Smooth muscle cell (in vitro differentiated cells): ENCODE data around the gene RAB40C. TPM values are rescaled to one million over a fixed set of nuclear protein-coding genes. Genes with fewer than 3 reads are reported as not detected.

Experiments used
- DNase-seq: peaks from one replicate; lab custom pipeline; 2025; ENCODE audit not compliant: unreplicated experiment; lab: John Stamatoyannopoulos, UW
- H2AFZ ChIP-seq: fragments of 200-600 bp; sonication (generic); 2 replicates; pipeline ENCODE4 v1.6.0; 2016; ENCODE audit warnings: antibody characterized with exemption, low read depth, mild to moderate bottlenecking
- H3F3A ChIP-seq: fragments of 200-600 bp; sonication (generic); 2 replicates; pipeline ENCODE4 v1.6.0; 2017; ENCODE audit warnings: antibody characterized with exemption, low read depth
- H3K27ac ChIP-seq: fragments of 200-600 bp; sonication (generic); 2 replicates; pipeline ENCODE4 v1.5.1; 2016; ENCODE audit warnings: low read depth, mild to moderate bottlenecking
- H3K27me3 ChIP-seq: fragments of 200-600 bp; sonication (generic); 2 replicates; pipeline ENCODE4 v1.6.1; 2016; ENCODE audit warnings: low read depth, mild to moderate bottlenecking
- H3K36me3 ChIP-seq: fragments of 200-600 bp; sonication (generic); 2 replicates; pipeline ENCODE4 v1.5.1; 2016; ENCODE audit warnings: low read depth
- H3K4me1 ChIP-seq: fragments of 200-600 bp; sonication (generic); 2 replicates; pipeline ENCODE4 v1.5.1; 2016; ENCODE audit warnings: low read depth
- H3K4me2 ChIP-seq: fragments of 200-600 bp; sonication (generic); 2 replicates; pipeline ENCODE4 v1.6.0; 2016; ENCODE audit warnings: mild to moderate bottlenecking
- H3K4me3 ChIP-seq: fragments of 200-600 bp; sonication (generic); 2 replicates; pipeline ENCODE4 v1.5.1; 2016; ENCODE audit warnings: mild to moderate bottlenecking
- H3K79me2 ChIP-seq: fragments of 200-600 bp; sonication (generic); 2 replicates; pipeline ENCODE4 v1.6.0; 2016; ENCODE audit warnings: low read depth, mild to moderate bottlenecking
- H3K9ac ChIP-seq: fragments of 200-600 bp; sonication (generic); 2 replicates; pipeline ENCODE4 v1.6.0; 2016; ENCODE audit warnings: low read depth
- H3K9me3 ChIP-seq: fragments of 200-600 bp; sonication (generic); replicated peaks from 2 replicates; pipeline ENCODE4 v1.5.1; 2016; ENCODE audit warnings: low read depth
- H4K20me1 ChIP-seq: fragments of 200-600 bp; sonication (generic); 2 replicates; pipeline ENCODE4 v1.6.0; 2016; ENCODE audit warnings: low read depth
- CTCF ChIP-seq: fragments of 200-600 bp; sonication (generic); IDR thresholded peaks from 2 replicates; pipeline ENCODE4 v1.5.1; 2017; ENCODE audit warnings: borderline replicate concordance, mild to moderate bottlenecking, antibody characterized with exemption; ENCODE audit not compliant: insufficient read depth, poor library complexity, severe bottlenecking
- WGBS: methylation state at CpG from one replicate; pipeline ENCODE4 v1.1.7; 2016; ENCODE audit warnings: low lambda C conversion rate; 5-methylcytosine and 5-hydroxymethylcytosine counted together
- polyA plus RNA-seq: library from polyadenylated mRNA; unstranded; fragments of >200 nt; fragmentation: Nextera tagmentation; extraction: Ambion mirVana; gene quantifications from 2 replicates; pipeline ENCODE4 v1.2.1, GENCODE V29; 2016
- total RNA-seq: library from RNA; depleted of rRNA; stranded (reverse); fragments of >200 nt; gene quantifications from 2 replicates; pipeline ENCODE4 v1.2.3, GENCODE V29; 2014

Gene RAB40C
- total and polyA plus RNA-seq, 2 experiments from 2014 or later: 21.2 to 28.3 TPM

- Histone ChIP-seq H3K79me2 (no peaks in the 10 kb centered on the region), H3K27me3 (peaks cover 41% of the 10 kb centered on the region), H3F3A (no peaks in the 10 kb centered on the region), H4K20me1 (no peaks in the 10 kb centered on the region), H3K4me3 (no peak overlapping the region), H3K4me1 (no peaks in the 10 kb centered on the region), H3K4me2 (no peak overlapping the region), H2AFZ (no peak overlapping the region), H3K36me3 (no peaks in the 10 kb centered on the region), H3K9me3 (no peaks in the 10 kb centered on the region), H3K27ac (no peak overlapping the region), H3K9ac (no peak overlapping the region)
- 87% methylated on average over 22 of the region's 22 CpGs for WGBS
- no peak for DNase-seq
- TF ChIP-seq CTCF: no peak
These were observed 31.4 kb upstream of the RAB40C start for GRCh38 chr16:558298-559020.

GRCh38 chr16:559021-559380 lies 30.9 kb upstream of the RAB40C start:
- Histone ChIP-seq H3K79me2 (no peaks in the 10 kb centered on the region), H3K4me3 (no peak overlapping the region), H3K4me2 (no peak overlapping the region), H3K9ac (no peak overlapping the region), H3K4me1 (no peaks in the 10 kb centered on the region), H3K27ac (no peak overlapping the region), H2AFZ (no peak overlapping the region), H3F3A (no peaks in the 10 kb centered on the region), H4K20me1 (no peaks in the 10 kb centered on the region), H3K36me3 (no peaks in the 10 kb centered on the region), H3K27me3 (peaks cover 41% of the 10 kb centered on the region), H3K9me3 (no peaks in the 10 kb centered on the region)
- TF ChIP-seq CTCF: no peak
- 88% methylated on average over 11 of the region's 15 CpGs for WGBS
- no peak for DNase-seq

GRCh38 chr16:559411-560203 lies 30.3 kb upstream of the RAB40C start:
- H3K4me3 ChIP-seq: no peak overlapping the region
- no peak overlapping the region for H3K9ac ChIP-seq
- H3K27me3 ChIP-seq: peaks cover 41% of the 10 kb centered on the region
- H2AFZ ChIP-seq: no peak overlapping the region
- TF ChIP-seq CTCF: no peak
- no peak overlapping the region for H3K27ac ChIP-seq
- H3K9me3 ChIP-seq: no peaks in the 10 kb centered on the region
- H3K36me3 ChIP-seq: no peaks in the 10 kb centered on the region
- H4K20me1 ChIP-seq: no peaks in the 10 kb centered on the region
- no peaks in the 10 kb centered on the region for H3K79me2 ChIP-seq
- DNase-seq: no peak
- WGBS: 23% methylated on average over 30 of the region's 62 CpGs
- H3K4me2 ChIP-seq: no peak overlapping the region
- no peaks in the 10 kb centered on the region for H3F3A ChIP-seq
- no peaks in the 10 kb centered on the region for H3K4me1 ChIP-seq
